GM19372 (cell line): ENCODE results near the gene UFC1.

Source experiments
- ATAC-seq: cut with Tn5 transposase; IDR thresholded peaks from one replicate; pipeline ENCODE4 v1.9.1; 2021; ENCODE audit warnings: mild to moderate bottlenecking, low read depth, moderate library complexity; ENCODE audit not compliant: unreplicated experiment

UFC1 gene

GRCh38 chr1:161207173-161207572 lies 53.4 kb downstream of the UFC1 start:
- no peak for ATAC-seq
